Measurements from ENCODE around the gene TEF. TPM values are rescaled to one million over a fixed set of nuclear protein-coding genes. Genes with fewer than 3 reads are reported as not detected.

TEF gene
- total RNA-seq, 1 donor from 2014 or later, result 29.7 TPM

GRCh38 chr22:41338614-41339212 lies 43.0 kb upstream of the TEF start:
- no peak overlapping the region for H3K4me3 ChIP-seq
- no peaks in the 10 kb centered on the region for H3K4me1 ChIP-seq
- DNase-seq (no peak), ATAC-seq (no peak)
- H3K27me3 ChIP-seq (ENCODE audit: low read depth), result no peaks in the 10 kb centered on the region
- H3K27ac ChIP-seq, result no peak overlapping the region
- no peak for TF ChIP-seq CTCF (IDR thresholded peaks at IDR 0.05)
- peaks cover 82% of the 10 kb centered on the region for H3K36me3 ChIP-seq
- H3K9me3 ChIP-seq, result no peaks in the 10 kb centered on the region
- intact Hi-C loops (cut with DNase I), result no loop called here

- H3K27me3 ChIP-seq (ENCODE audit: low read depth), result no peaks in the 10 kb centered on the region
- no peak for ATAC-seq
- H3K9me3 ChIP-seq, result no peaks in the 10 kb centered on the region
- no peak for DNase-seq
- H3K27ac ChIP-seq, result no peak overlapping the region
- H3K36me3 ChIP-seq, result peaks cover 82% of the 10 kb centered on the region
- H3K4me3 ChIP-seq, result no peak overlapping the region
- no peak for TF ChIP-seq CTCF (IDR thresholded peaks at IDR 0.05)
- H3K4me1 ChIP-seq, result no peaks in the 10 kb centered on the region
- intact Hi-C loops (cut with DNase I), result no loop called here
Observed at GRCh38 chr22:41339823-41340222, 41.9 kb upstream of the TEF start.

- intact Hi-C loops (cut with DNase I), result no loop called here
- Histone ChIP-seq H3K27ac (no peak overlapping the region), H3K9me3 (no peaks in the 10 kb centered on the region), H3K36me3 (peaks cover 82% of the 10 kb centered on the region), H3K4me3 (no peak overlapping the region), H3K27me3 (ENCODE audit: low read depth) (no peaks in the 10 kb centered on the region), H3K4me1 (no peaks in the 10 kb centered on the region)
- no peak for DNase-seq
- no peak for ATAC-seq
- no peak for TF ChIP-seq CTCF (IDR thresholded peaks at IDR 0.05)
Observed at GRCh38 chr22:41340357-41340756, 41.4 kb upstream of the TEF start.

GRCh38 chr22:41341012-41341411 lies 40.7 kb upstream of the TEF start:
- intact Hi-C loops (cut with DNase I), result no loop called here
- Histone ChIP-seq H3K27ac (no peak overlapping the region), H3K9me3 (no peaks in the 10 kb centered on the region), H3K4me3 (no peak overlapping the region), H3K36me3 (peaks cover 82% of the 10 kb centered on the region), H3K27me3 (ENCODE audit: low read depth) (no peaks in the 10 kb centered on the region), H3K4me1 (no peaks in the 10 kb centered on the region)
- ATAC-seq, result no peak
- DNase-seq, result no peak
- no peak for TF ChIP-seq CTCF (IDR thresholded peaks at IDR 0.05)

- Histone ChIP-seq H3K9me3 (no peaks in the 10 kb centered on the region), H3K4me3 (no peak overlapping the region), H3K4me1 (no peaks in the 10 kb centered on the region), H3K27ac (no peak overlapping the region), H3K27me3 (ENCODE audit: low read depth) (no peaks in the 10 kb centered on the region), H3K36me3 (peaks cover 86% of the 10 kb centered on the region)
- DNase-seq (no peak), ATAC-seq (no peak)
- TF ChIP-seq CTCF (IDR thresholded peaks at IDR 0.05), result no peak
- intact Hi-C loops (cut with DNase I), result no loop called here
Observed at GRCh38 chr22:41341990-41342389, 39.8 kb upstream of the TEF start.
